HG03139 (cell line): ENCODE measurements around the gene DYNC1I2.

ENCODE experiments used
- ATAC-seq: cut with Tn5 transposase; IDR thresholded peaks from one replicate; pipeline ENCODE4 v1.9.1; 2021; ENCODE audit not compliant: unreplicated experiment

Gene DYNC1I2

DNA sequence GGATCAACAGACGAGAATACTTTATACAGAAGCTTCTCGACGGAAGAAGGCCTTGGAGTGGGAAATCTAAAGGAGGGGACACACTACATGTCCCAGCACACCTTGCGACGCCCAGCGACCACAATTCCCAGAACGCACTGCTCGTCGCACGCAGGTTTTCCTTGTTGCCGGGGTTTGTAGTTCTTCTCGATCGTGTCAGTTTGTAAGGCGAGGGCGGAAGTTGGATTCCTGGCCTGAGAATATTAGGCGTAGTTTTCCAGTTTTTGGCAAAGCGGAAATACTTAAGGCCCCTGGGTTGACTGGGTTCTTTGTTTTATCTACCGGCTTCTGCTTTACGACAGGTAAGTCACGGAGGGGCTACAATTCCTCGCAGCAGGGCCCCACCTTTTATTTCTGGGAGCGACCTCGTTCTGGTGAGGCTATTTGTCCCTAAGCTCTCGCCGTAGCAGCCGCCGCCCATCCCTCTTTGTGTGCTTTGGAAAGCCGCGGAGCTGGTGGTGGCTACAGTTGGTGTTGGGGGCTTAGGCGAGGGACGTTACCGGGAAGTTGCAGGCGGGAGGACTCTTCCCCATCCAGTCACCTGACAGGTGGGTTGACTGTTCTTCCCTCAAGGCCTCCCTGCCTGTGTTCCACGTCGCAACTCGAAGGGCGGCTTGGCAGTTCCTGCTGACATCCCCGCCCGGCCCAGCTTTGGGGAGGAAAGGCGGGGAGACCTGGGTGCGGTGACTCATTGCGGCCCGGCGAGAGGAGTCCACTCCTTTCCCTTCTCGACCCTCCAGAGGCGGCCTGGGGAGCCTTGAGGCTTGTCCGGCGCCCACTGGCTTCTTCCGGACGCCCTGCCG is at the start of gene DYNC1I2:
Gene DYNC1I2, plus strand, starts transcription at position 183 of the 842 bp plus-strand sequence. CDS start 2,687 bp downstream, outside the sequence.
- ATAC-seq: peak; percentile 91

- no peak for ATAC-seq
These were observed 35.4 kb upstream of the DYNC1I2 start for GRCh38 chr2:171651667-171652415.

GRCh38 chr2:171652416-171652785 is 34.9 kb upstream of the DYNC1I2 start:
- peak; percentile 66 for ATAC-seq

DNA sequence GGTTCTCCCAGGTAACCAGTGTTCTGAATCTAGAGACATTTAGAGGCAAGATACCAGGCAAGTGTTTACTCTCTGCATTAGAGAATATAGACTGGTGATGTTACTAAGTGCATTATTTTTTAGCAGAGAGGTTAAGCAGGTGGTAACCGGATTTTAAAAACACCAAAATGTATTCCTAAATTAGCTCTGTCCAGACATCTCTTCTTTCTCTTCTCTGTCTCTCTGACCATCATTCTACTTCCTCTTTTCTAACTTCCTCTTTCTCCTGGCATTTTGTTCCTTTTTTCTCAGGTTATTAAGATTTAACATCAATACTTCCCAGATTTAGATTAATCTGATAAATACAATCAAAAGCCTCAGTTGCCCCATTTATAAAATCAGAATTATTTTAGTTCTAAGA is 31.7 kb upstream of the DYNC1I2 start:
- ATAC-seq: peak; percentile 70

DNA sequence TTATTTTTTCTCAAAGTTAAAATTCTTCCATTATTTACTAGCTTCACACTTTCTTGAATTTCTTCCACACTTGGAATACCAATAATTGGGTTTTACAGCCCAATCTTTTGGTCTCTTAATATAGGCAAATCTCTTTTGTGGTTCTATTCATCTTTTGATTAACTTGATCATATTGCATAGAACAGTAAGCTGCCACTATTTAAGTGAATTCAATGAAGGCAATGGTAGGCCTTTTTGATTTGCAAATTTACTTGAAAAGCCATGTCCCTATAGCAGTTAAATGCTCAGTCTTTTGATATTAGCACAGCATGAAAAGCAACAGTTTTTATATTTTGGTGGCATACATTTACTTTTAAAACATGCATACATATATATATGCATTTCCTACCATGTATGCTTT is 20.2 kb upstream of the DYNC1I2 start:
- ATAC-seq: no peak

- no peak for ATAC-seq
These were observed 19.1 kb upstream of the DYNC1I2 start for GRCh38 chr2:171668183-171668582.

GRCh38 chr2:171669121-171669520 is 18.1 kb upstream of the DYNC1I2 start:
- ATAC-seq: no peak

DNA sequence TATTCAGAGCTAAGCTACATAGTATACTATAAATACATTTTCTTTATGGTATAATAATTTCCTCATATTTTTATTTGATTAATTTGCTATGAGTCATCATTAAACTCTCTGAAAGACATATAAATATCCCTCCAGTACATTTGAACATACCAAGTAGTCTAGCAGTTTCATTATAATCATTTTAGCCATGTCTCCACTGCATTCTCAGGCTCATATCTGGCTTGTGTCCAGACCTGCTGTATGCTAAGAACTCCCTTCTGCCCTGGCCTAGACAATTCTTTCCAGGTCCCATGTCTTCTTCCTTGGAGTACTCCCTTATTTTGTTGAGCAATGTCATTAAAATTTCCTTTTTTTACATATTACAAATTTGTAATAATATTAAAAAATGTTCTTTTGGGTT is 16.6 kb upstream of the DYNC1I2 start:
- no peak for ATAC-seq

GRCh38 chr2:171671867-171672266 is 15.4 kb upstream of the DYNC1I2 start:
- no peak for ATAC-seq

GRCh38 chr2:171673905-171674304 is 13.4 kb upstream of the DYNC1I2 start:
- ATAC-seq: no peak

- no peak for ATAC-seq
These were observed 11.4 kb upstream of the DYNC1I2 start for GRCh38 chr2:171675810-171676345.

DNA sequence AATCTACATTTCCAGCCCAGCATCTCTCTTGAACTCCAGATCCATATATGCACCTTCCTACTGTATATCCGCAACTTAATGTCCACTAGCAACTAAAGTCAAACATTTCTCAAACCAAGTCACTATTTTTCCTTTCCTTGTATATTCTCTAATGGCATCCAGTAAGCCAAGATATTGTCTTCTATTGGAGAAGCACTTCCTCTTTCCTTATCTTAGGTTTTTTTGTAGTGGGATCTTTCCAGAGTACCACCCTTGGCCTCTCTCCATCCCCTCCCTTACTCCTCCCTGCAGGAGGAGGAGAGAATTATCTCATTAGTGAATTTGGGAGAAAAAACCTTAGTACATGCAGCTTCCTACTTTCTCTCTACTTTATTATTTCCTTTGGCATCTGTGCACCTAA is 8.7 kb upstream of the DYNC1I2 start:
- no peak for ATAC-seq

DNA sequence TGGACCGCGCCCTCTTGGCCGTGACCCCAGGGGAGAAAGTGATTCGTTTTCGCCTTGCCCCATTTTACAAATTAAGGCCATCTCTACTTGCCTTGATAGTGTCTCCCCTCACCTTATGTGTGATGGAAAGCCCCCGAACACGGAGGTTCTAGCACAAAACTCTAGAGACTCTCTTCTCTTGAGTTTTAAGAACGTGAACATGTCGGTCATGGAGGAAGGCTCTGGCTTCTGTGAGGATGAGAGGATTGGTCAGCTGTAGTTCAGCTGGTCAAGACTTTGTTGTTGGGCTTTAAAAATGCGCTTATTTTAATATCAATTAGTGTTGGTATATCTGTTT is 828 bp downstream of the DYNC1I2 start:
- ATAC-seq: no peak

DNA sequence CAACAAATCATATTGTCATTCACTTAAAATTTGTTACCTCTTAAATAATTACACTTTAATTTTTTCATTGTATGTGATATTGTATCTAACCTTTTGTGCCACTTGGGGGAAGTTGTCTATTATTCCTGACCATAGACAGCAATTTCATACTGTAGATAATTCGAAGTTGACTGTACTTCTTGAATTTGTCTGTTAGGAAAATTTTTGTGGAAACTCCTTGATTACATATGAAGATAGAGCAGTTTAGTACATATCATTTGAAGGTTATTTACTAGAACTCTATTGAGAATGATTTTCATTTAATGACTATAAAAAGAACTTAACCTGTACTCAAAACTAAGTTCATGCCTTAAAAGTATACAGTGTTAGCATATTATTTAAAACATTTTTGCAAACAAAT is 5.1 kb downstream of the DYNC1I2 start:
- no peak for ATAC-seq

DNA sequence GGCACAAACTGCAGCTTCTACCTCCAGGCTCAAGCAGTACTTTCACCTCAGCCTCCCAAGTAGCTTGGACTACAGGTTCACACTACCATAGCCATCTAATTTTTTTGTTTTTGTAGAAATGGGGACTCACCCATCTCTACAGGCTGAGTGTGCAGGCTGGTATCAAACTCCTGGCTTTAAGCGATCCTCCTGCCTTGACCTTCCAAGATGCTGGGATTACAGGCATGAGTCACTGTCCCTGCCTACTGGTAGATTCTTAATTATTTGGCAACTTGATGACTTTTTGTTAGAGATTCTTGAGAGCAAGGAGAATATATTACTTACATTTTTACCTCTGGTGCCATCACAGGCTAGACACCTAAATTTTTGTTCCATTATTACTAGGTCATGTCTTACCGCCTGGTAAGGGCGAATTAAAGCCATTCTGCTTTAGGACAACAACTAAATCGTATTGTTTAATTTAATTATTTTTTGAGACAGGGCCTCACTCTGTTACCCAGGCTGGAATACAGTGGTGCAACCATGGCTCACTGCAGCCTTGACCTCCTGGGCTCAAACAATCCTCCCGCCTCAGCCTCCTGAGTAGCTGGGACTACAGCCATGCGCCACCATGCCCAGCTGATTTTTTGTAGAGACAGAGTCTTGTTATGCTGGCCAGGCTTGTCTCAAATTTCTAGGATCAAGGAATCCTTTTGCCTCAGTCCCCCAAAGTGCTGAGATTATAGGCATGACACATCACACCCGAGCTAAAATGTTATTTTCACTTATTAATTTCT is 15.7 kb downstream of the DYNC1I2 start:
- ATAC-seq: no peak

- ATAC-seq: no peak
These were observed 16.5 kb downstream of the DYNC1I2 start for GRCh38 chr2:171703574-171704347.

DNA sequence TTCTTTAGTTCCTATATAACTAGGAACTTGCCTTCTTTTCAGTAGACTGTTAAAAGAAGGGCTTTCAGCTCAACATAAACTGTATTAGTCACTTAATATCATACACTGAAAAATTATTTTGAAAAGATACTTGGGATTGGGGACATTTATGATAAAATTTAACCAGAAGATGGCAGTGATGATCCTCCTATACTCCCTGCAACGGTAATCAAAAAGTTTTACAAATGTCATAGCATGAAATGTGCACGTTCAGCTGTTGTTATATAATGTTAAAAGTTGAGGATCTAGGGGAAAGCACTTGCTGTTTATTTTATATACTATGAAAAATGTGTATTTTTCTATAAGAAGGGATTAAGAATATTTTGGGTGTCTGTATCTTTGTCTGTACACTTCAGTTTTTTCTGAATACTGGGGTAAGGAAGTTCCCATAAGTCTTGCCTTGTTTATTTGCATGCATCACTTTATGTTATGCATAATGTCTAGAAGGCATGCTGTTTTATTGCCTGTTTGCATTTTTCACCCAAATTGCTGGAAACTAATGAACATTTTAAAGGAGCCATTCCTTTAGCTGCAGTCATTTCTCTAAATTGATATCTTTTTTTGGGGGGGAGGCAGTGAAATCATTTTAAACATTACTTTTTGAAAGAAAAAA is 19.0 kb downstream of the DYNC1I2 start:
- ATAC-seq: no peak

DNA sequence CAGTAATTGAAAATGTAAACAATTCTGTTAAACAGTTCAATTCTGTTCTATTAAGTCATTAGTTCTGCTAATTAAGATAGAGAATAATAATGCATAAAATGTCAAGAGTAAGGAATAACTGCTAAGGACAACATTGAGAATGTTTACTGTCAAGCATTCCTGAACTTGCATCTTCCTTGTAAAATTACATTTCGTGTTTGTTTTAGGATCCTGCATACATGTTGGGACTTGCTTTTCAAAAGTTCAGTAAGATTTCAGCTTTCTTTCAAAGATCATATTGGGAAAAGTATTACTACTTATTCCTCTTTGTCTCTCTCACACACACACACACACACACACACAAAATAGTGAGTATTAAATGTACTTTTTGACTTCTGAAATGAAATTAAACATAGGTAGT is 20.5 kb downstream of the DYNC1I2 start:
- no peak for ATAC-seq

GRCh38 chr2:171709011-171709685 is 21.9 kb downstream of the DYNC1I2 start:
- no peak for ATAC-seq

DNA sequence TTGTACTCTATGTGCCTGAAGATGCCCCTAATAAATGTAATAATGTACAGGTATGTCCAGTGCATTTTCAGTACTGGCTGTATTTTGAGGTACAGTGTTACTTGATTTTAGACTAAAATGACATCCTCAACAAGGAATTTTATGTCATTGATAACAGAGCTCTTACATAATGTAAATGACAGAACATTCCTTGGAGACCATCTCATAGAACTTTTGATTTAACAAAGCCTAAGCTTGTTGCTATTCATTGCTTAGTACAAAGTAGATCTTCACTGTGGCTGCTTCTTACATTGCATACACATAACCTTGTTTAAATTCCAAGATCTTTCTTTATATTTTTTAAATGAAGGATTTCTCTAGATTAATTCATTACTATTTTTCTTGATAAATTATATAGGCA is 24.1 kb downstream of the DYNC1I2 start:
- no peak for ATAC-seq
